GM12878 (cell line): ENCODE measurements around the gene TAS2R41. TPM values are rescaled to one million over a fixed set of nuclear protein-coding genes. Genes with fewer than 3 reads are reported as not detected.

Experiments
- ATAC-seq: fragments of 200-7000 bp; cut with Tn5 transposase; 3 replicates; pipeline ENCODE4 v1.9.1; 2020; ENCODE audit warnings: mild to moderate bottlenecking, moderate library complexity
- BruUV-seq: library from RNA; stranded (reverse); fragments of 400-500 nt; replicated peaks from 2 replicates; lab custom pipeline; 2021; lab: Mats Ljungman, UMichigan
- CTCF ChIA-PET: fragments of 300-600 bp; sonication (Branson Sonifier 250); formaldehyde crosslinking; extraction: SDS; loops from one replicate; lab custom pipeline; 2021; ENCODE audit warnings: inconsistent platforms; lab: Yijun Ruan, JAX
- POLR2A ChIA-PET: fragments of 350-600 bp; formaldehyde crosslinking; extraction: SDS; loops from one replicate; lab custom pipeline; 2021; ENCODE audit warnings: inconsistent platforms; lab: Charles Lee
- RAD21 ChIA-PET: fragments of 300-600 bp; sonication (Branson Sonifier 250); formaldehyde crosslinking; loops from one replicate; lab custom pipeline; 2023; ENCODE audit warnings: antibody characterized with exemption; ENCODE audit not compliant: unreplicated experiment; lab: Charles Lee
- SMC1A ChIA-PET: fragments of 300-600 bp; sonication (Branson Sonifier 250); formaldehyde crosslinking; loops from one replicate; lab custom pipeline; 2023; ENCODE audit not compliant: unreplicated experiment, uncharacterized antibody; lab: Charles Lee
- DNase-seq: peaks from one replicate; pipeline ENCODE4 v3.0.0-alpha.2; 2011; ENCODE audit warnings: low read depth, low spot score
- FAIRE-seq: peaks from 3 replicates; lab custom pipeline; 2011; peaks lifted over from hg19 to GRCh38; lab: Jason Lieb, UNC
- H2AFZ ChIP-seq: 2 replicates; pipeline ENCODE4 v1.6.0; 2011; ENCODE audit warnings: low read depth, low read length, control low read depth; ENCODE audit not compliant: control insufficient read depth
- H3K27ac ChIP-seq: 2 replicates; pipeline ENCODE4 v1.5.1; 2011; ENCODE audit warnings: control low read depth; ENCODE audit not compliant: control insufficient read depth, insufficient read depth
- H3K27me3 ChIP-seq, 2 experiments: replicated peaks in 1 of 2; 2 replicates each; pipeline versions ENCODE4 v1.6.0 to v1.6.1; 2011; ENCODE audit warnings: low read length in 1 of 2; ENCODE audit not compliant: control insufficient read depth in 2 of 2, insufficient read depth in 2 of 2
- H3K36me3 ChIP-seq, 2 experiments: 2 replicates each; pipeline ENCODE4 v1.5.1; 2011; ENCODE audit warnings: low read length in 1 of 2; ENCODE audit not compliant: control insufficient read depth in 2 of 2, insufficient read depth in 2 of 2
- H3K4me1 ChIP-seq: 2 replicates; pipeline ENCODE4 v1.6.1; 2011; ENCODE audit warnings: mild to moderate bottlenecking, low read length, moderate library complexity, mixed read lengths; ENCODE audit not compliant: control insufficient read depth, insufficient read depth
- H3K4me2 ChIP-seq: 2 replicates; pipeline ENCODE4 v1.6.0; 2011; ENCODE audit warnings: control low read depth; ENCODE audit not compliant: control insufficient read depth, insufficient read depth
- H3K4me3 ChIP-seq: fragments of 200-600 bp; sonication (generic); 2 replicates; pipeline ENCODE4 v1.5.1; 2016
- H3K79me2 ChIP-seq: 2 replicates; pipeline ENCODE4 v1.6.0; 2011; ENCODE audit warnings: low read length; ENCODE audit not compliant: control insufficient read depth, insufficient read depth
- H3K9ac ChIP-seq: 2 replicates; pipeline ENCODE4 v1.8.0; 2011; ENCODE audit warnings: low read length, control low read depth, mixed read lengths; ENCODE audit not compliant: control insufficient read depth, insufficient read depth
- H3K9me3 ChIP-seq: replicated peaks from 3 replicates; pipeline ENCODE4 v1.5.1; 2011; ENCODE audit warnings: mild to moderate bottlenecking, low read length; ENCODE audit not compliant: control insufficient read depth, insufficient read depth
- H4K20me1 ChIP-seq: 2 replicates; pipeline ENCODE4 v1.6.0; 2011; ENCODE audit not compliant: control insufficient read depth, insufficient read depth
- EED ChIP-seq: sonication (generic); IDR thresholded peaks from 2 replicates; pipeline ENCODE4 v1.6.1; 2016; ENCODE audit warnings: antibody characterized with exemption, low read depth
- EZH2 ChIP-seq: IDR thresholded peaks from 2 replicates; pipeline ENCODE4 v1.6.1; 2012; ENCODE audit warnings: low read depth, mild to moderate bottlenecking, control low read depth, inconsistent platforms, low read length, borderline replicate concordance; ENCODE audit not compliant: control insufficient read depth
- HDGF ChIP-seq: fragments of 450-650 bp; IDR thresholded peaks from 2 replicates; pipeline ENCODE4 v1.6.1; 2016; ENCODE audit warnings: antibody characterized with exemption
- MTA2 ChIP-seq: fragments of 450-650 bp; IDR thresholded peaks from 2 replicates; pipeline ENCODE4 v1.6.1; 2016; ENCODE audit warnings: low read depth, mild to moderate bottlenecking, moderate library complexity
- NR2F1 ChIP-seq: fragments of 450-650 bp; conservative IDR thresholded peaks from 2 replicates; pipeline ENCODE4 v1.6.1; 2017; ENCODE audit warnings: mild to moderate bottlenecking
- POLR2A ChIP-seq: IDR thresholded peaks from 2 replicates; pipeline ENCODE4 v1.6.1; 2011; ENCODE audit warnings: low read depth, mild to moderate bottlenecking, low read length
- RAD21 ChIP-seq: IDR thresholded peaks from 2 replicates; pipeline ENCODE4 v1.6.1; 2011; ENCODE audit warnings: mild to moderate bottlenecking, low read depth, low read length, moderate library complexity; ENCODE audit not compliant: insufficient read depth
- RBBP5 ChIP-seq: fragments of 200-600 bp; sonication (generic); conservative IDR thresholded peaks from 2 replicates; pipeline ENCODE4 v1.6.1; 2016
- SMARCA5 ChIP-seq: fragments of 450-650 bp; IDR thresholded peaks from 2 replicates; pipeline ENCODE4 v1.6.1; 2017; ENCODE audit warnings: mild to moderate bottlenecking
- SP1 ChIP-seq: IDR thresholded peaks from one replicate; pipeline ENCODE4 v1.6.1; 2011; ENCODE audit warnings: low read depth, low read length
- SUZ12 ChIP-seq: fragments of 200-600 bp; sonication (generic); IDR thresholded peaks from one replicate; pipeline ENCODE4 v1.6.1; 2018; ENCODE audit warnings: antibody characterized with exemption, mild to moderate bottlenecking; ENCODE audit not compliant: unreplicated experiment
- TARDBP ChIP-seq: IDR thresholded peaks from 2 replicates; pipeline ENCODE4 v1.6.1; 2016; ENCODE audit warnings: borderline replicate concordance
- TBL1XR1 ChIP-seq: IDR thresholded peaks from 2 replicates; pipeline ENCODE4 v1.6.1; 2012; ENCODE audit warnings: low read depth, low read length, improper control_type of control experiment
- TCF12 ChIP-seq: IDR thresholded peaks from 2 replicates; pipeline ENCODE4 v1.6.1; 2011; ENCODE audit warnings: low read depth, mild to moderate bottlenecking, low read length
- ZBED1 ChIP-seq: IDR thresholded peaks from 2 replicates; pipeline ENCODE4 v1.6.1; 2016; ENCODE audit warnings: borderline replicate concordance
- WGBS: methylation state at CpG from one replicate; pipeline ENCODE4 v1.1.6; 2016; ENCODE audit warnings: low lambda C conversion rate; ENCODE audit not compliant: insufficient replicate concordance, insufficient coverage; ENCODE audit errors: missing lambda C conversion rate; 5-methylcytosine and 5-hydroxymethylcytosine counted together
- in situ Hi-C: fragments of 300-500 bp; cut with MboI; formaldehyde crosslinking; loops from 9 replicates; pipeline ENCODE4 v1.14.3; 2018; ENCODE audit warnings: mixed read lengths
- intact Hi-C: fragments of 100-400 bp; cut with micrococcal nuclease; formaldehyde crosslinking; loops from one replicate; pipeline ENCODE4 v1.14.2; 2022; ENCODE audit not compliant: unreplicated experiment
- polyA plus RNA-seq, 11 experiments: library from polyadenylated mRNA; depleted of rRNA in 4 of 11; unstranded in 6 of 11; stranded (reverse) in 5 of 11; fragments of >200 nt; fragmentation: Nextera tagmentation in 4 of 11; fragmentation: Illumina TruSeq in 1 of 11; extraction: Ambion mirVana in 4 of 11; extraction: Trizol in 1 of 11; gene quantifications; 1 replicate in 1 of 11; 2 replicates in 10 of 11; pipeline versions ENCODE4 v1.2.1 to v1.2.3, GENCODE V29; 2011 to 2016; ENCODE audit warnings: inconsistent platforms in 2 of 11, missing spikeins in 2 of 11, low read depth in 1 of 11
- total RNA-seq, 4 experiments: library from RNA; depleted of rRNA in 3 of 4; stranded (reverse); fragments of >200 nt in 3 of 4; fragmentation: Illumina TruSeq in 1 of 4; extraction: Trizol in 1 of 4; gene quantifications; 2 replicates each; pipeline versions ENCODE4 v1.2.1 to v1.2.3, GENCODE V29; 2013 to 2021
- TF ChIP-seq, protein P1 (sequence below): IDR thresholded peaks from 2 replicates; pipeline ENCODE4 v1.6.1; 2012; ENCODE audit warnings: improper control_type of control experiment, low read depth, low read length; ENCODE audit not compliant: insufficient replicate concordance
- TF ChIP-seq, protein P2 (sequence below): IDR thresholded peaks from 2 replicates; pipeline ENCODE4 v1.6.1; 2011; ENCODE audit warnings: low read depth, mild to moderate bottlenecking, low read length, moderate library complexity, borderline replicate concordance; ENCODE audit errors: extremely low read depth
- TF ChIP-seq, protein P3 (sequence below): IDR thresholded peaks from 2 replicates; pipeline ENCODE4 v1.6.1; 2011; ENCODE audit warnings: low read depth, low read length, improper control_type of control experiment, borderline replicate concordance
- TF ChIP-seq, protein P4 (sequence below): fragments of 450-650 bp; IDR thresholded peaks from 2 replicates; pipeline ENCODE4 v1.6.1; 2017; ENCODE audit warnings: mild to moderate bottlenecking

Gene TAS2R41
- total and polyA plus RNA-seq, 10 of the 15 experiments (the other 5 are each of a cell fraction or from before 2014, with no cell fraction given): not detected

DNA sequence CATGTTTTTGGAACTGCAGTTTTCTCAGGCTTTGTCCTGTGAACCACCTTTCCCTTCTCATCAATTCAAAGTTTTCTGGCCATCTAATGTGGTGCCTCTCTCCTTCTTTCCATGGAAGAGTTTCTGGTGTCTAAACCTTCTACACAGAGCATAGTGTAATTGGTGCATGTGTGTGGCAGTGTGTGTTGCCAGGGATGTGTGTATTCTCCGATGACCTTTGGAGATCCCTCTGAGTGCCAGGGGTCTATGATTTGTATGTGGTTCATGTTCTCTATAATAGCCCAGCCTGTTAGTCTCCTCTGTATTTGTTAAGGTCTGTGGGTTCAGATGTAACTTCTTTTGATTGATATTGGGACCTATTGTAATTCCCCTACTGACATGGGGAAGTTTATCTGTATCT is 32.9 kb upstream of the TAS2R41 start:
- no TSS peak for BruUV-seq
- Histone ChIP-seq H3K4me2 (no peak overlapping the region), H4K20me1 (no peaks in the 10 kb centered on the region), H3K36me3 (no peaks in the 10 kb centered on the region), H3K9ac (no peak overlapping the region), H3K27me3 (peaks cover 0 to 3% of the 10 kb centered on the region in 2 experiments; a peak in 2 of 4 replicates), H2AFZ (no peak overlapping the region), H3K27ac (no peak overlapping the region), H3K9me3 (no peaks in the 10 kb centered on the region), H3K4me3 (no peak overlapping the region), H3K79me2 (no peaks in the 10 kb centered on the region), H3K4me1 (no peaks in the 10 kb centered on the region)
- ChIA-PET POLR2A (no interaction called here), CTCF (no interaction called here), RAD21 (no interaction called here), SMC1A (interaction anchor here (0.6 kb wide), 1 partner anchor 519 kb away, joined by 3 read pairs; no protein-coding TSS in a partner anchor)
- DNase-seq (no peak), ATAC-seq (no peak), FAIRE-seq (no peak)
- intact Hi-C loops (no loop called here), in situ Hi-C loops (no loop called here)
- 88% methylated on average over 1 of the region's 1 CpG for WGBS
- TF ChIP-seq HDGF (no peak), NR2F1 (no peak), RAD21 (no peak), MTA2 (no peak), TARDBP (no peak), EZH2 (no peak), SP1 (no peak), SMARCA5 (no peak), TBL1XR1 (no peak), ZBED1 (no peak), RBBP5 (no peak), POLR2A (no peak), TCF12 (no peak), SUZ12 (no peak), EED (no peak)
- TF ChIP-seq, protein P1, sequence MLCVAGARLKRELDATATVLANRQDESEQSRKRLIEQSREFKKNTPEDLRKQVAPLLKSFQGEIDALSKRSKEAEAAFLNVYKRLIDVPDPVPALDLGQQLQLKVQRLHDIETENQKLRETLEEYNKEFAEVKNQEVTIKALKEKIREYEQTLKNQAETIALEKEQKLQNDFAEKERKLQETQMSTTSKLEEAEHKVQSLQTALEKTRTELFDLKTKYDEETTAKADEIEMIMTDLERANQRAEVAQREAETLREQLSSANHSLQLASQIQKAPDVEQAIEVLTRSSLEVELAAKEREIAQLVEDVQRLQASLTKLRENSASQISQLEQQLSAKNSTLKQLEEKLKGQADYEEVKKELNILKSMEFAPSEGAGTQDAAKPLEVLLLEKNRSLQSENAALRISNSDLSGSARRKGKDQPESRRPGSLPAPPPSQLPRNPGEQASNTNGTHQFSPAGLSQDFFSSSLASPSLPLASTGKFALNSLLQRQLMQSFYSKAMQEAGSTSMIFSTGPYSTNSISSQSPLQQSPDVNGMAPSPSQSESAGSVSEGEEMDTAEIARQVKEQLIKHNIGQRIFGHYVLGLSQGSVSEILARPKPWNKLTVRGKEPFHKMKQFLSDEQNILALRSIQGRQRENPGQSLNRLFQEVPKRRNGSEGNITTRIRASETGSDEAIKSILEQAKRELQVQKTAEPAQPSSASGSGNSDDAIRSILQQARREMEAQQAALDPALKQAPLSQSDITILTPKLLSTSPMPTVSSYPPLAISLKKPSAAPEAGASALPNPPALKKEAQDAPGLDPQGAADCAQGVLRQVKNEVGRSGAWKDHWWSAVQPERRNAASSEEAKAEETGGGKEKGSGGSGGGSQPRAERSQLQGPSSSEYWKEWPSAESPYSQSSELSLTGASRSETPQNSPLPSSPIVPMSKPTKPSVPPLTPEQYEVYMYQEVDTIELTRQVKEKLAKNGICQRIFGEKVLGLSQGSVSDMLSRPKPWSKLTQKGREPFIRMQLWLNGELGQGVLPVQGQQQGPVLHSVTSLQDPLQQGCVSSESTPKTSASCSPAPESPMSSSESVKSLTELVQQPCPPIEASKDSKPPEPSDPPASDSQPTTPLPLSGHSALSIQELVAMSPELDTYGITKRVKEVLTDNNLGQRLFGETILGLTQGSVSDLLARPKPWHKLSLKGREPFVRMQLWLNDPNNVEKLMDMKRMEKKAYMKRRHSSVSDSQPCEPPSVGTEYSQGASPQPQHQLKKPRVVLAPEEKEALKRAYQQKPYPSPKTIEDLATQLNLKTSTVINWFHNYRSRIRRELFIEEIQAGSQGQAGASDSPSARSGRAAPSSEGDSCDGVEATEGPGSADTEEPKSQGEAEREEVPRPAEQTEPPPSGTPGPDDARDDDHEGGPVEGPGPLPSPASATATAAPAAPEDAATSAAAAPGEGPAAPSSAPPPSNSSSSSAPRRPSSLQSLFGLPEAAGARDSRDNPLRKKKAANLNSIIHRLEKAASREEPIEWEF: no peak
- TF ChIP-seq, protein P2, sequence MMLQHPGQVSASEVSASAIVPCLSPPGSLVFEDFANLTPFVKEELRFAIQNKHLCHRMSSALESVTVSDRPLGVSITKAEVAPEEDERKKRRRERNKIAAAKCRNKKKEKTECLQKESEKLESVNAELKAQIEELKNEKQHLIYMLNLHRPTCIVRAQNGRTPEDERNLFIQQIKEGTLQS: no peak
- TF ChIP-seq, protein P3, sequence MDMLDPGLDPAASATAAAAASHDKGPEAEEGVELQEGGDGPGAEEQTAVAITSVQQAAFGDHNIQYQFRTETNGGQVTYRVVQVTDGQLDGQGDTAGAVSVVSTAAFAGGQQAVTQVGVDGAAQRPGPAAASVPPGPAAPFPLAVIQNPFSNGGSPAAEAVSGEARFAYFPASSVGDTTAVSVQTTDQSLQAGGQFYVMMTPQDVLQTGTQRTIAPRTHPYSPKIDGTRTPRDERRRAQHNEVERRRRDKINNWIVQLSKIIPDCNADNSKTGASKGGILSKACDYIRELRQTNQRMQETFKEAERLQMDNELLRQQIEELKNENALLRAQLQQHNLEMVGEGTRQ: no peak
- TF ChIP-seq, protein P4, sequence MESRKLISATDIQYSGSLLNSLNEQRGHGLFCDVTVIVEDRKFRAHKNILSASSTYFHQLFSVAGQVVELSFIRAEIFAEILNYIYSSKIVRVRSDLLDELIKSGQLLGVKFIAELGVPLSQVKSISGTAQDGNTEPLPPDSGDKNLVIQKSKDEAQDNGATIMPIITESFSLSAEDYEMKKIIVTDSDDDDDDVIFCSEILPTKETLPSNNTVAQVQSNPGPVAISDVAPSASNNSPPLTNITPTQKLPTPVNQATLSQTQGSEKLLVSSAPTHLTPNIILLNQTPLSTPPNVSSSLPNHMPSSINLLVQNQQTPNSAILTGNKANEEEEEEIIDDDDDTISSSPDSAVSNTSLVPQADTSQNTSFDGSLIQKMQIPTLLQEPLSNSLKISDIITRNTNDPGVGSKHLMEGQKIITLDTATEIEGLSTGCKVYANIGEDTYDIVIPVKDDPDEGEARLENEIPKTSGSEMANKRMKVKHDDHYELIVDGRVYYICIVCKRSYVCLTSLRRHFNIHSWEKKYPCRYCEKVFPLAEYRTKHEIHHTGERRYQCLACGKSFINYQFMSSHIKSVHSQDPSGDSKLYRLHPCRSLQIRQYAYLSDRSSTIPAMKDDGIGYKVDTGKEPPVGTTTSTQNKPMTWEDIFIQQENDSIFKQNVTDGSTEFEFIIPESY: no peak
